ENCODE measurements around the gene PRLR.

DNA sequence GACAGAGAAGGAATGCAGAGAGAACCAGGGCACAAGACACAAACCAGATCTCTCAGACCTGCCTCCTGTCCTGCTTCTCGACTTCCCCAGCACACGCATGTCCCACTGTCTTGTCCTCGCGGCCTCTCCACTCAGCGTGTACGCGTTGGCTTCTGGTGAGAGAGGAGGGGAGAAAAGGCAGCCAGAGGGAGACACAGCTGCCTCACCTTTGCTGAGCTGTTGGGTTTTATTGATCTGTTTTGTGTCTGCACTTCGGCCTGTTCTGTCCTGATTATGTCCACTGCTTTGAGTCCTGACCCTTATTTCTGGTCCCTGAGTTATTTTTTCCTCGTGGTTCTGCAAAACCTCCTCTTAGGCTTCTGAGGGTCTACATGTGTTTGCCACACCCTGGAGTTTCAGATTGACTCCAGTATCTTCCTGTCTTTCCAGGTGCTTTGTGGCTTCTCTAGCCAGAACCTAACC lies 95.0 kb downstream of the PRLR start:
- TF ChIP-seq L3MBTL2 (conservative IDR thresholded peaks at IDR 0.05) (no peak), FOXA1 (IDR thresholded peaks at IDR 0.05) (no peak), ZNF384 (IDR thresholded peaks at IDR 0.05) (no peak), BHLHE40 (IDR thresholded peaks at IDR 0.05; ENCODE audit: borderline replicate concordance) (no peak), FOXM1 (IDR thresholded peaks at IDR 0.05; ENCODE audit: borderline replicate concordance) (no peak), SUZ12 (IDR thresholded peaks at IDR 0.05) (no peak), LEF1 (IDR thresholded peaks at IDR 0.05; ENCODE audit: borderline replicate concordance) (no peak), NFRKB (IDR thresholded peaks at IDR 0.05) (no peak), ARNT (IDR thresholded peaks at IDR 0.05) (no peak), FOXK2 (IDR thresholded peaks at IDR 0.05) (no peak)
- TF ChIP-seq, protein P1, sequence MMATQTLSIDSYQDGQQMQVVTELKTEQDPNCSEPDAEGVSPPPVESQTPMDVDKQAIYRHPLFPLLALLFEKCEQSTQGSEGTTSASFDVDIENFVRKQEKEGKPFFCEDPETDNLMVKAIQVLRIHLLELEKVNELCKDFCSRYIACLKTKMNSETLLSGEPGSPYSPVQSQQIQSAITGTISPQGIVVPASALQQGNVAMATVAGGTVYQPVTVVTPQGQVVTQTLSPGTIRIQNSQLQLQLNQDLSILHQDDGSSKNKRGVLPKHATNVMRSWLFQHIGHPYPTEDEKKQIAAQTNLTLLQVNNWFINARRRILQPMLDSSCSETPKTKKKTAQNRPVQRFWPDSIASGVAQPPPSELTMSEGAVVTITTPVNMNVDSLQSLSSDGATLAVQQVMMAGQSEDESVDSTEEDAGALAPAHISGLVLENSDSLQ (IDR thresholded peaks at IDR 0.05), result no peak
